VCaP (cell line): ENCODE data around the gene MRPL20.
"Not testable (repeated sequence)": the region's sequence is repeated elsewhere in the genome, so short reads cannot be mapped to it uniquely, and the experiment has no call there.

ENCODE experiments used
- H3K27ac ChIP-seq: fragments of 450-650 bp; 2 replicates; pipeline ENCODE4 v1.5.1; 2017
- TF ChIP-seq, protein P1 (sequence below): fragments of 450-650 bp; conservative IDR thresholded peaks from 2 replicates; pipeline ENCODE4 v1.5.1; 2017; ENCODE audit warnings: mild to moderate bottlenecking, moderate library complexity

MRPL20 gene

DNA sequence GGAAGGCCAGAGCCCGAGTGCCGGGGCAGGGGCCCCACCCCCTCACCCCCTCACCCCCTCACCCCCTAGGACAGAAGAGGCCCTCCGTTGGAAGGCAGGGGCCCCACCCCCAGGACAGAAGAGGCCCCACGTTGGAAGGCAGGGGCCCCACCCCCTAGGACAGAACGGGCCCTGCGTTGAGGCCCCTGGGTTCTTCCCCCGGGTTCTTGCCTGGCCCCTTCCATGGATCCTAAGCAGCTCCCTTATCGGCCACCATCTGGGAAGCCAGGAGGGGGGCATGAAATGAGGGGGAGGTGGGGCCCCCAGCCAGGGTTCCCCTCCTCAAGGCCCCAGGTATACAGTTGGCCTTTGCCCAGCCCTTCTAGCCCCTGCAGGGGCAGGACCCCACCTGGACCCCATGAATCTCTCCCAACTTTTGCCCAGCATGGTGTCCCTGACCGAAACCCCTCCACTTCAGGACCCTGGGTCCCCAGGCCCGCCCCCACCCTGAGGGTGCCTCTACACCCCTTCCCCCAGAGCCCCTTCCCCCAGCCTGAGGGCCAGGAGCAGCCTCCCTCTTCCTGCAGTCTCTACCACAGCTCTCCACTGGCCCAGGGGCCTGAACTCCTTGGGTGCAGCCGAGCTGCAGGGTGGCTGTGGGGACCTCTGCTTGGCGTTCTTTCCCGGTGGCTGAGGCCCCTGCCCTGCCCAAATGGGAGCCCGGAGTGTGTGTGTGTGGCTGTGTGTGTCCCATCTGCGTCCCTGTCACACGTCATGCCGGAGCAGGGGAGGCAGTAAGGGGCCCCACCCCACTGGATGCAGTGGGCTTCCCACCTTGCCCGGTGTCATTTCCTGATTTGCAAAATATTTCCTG, 24.1 kb upstream of the MRPL20 start:
- TF ChIP-seq, protein P1, sequence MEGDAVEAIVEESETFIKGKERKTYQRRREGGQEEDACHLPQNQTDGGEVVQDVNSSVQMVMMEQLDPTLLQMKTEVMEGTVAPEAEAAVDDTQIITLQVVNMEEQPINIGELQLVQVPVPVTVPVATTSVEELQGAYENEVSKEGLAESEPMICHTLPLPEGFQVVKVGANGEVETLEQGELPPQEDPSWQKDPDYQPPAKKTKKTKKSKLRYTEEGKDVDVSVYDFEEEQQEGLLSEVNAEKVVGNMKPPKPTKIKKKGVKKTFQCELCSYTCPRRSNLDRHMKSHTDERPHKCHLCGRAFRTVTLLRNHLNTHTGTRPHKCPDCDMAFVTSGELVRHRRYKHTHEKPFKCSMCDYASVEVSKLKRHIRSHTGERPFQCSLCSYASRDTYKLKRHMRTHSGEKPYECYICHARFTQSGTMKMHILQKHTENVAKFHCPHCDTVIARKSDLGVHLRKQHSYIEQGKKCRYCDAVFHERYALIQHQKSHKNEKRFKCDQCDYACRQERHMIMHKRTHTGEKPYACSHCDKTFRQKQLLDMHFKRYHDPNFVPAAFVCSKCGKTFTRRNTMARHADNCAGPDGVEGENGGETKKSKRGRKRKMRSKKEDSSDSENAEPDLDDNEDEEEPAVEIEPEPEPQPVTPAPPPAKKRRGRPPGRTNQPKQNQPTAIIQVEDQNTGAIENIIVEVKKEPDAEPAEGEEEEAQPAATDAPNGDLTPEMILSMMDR = no peak
- peak overlapping the region; percentile 99 for H3K27ac ChIP-seq

DNA sequence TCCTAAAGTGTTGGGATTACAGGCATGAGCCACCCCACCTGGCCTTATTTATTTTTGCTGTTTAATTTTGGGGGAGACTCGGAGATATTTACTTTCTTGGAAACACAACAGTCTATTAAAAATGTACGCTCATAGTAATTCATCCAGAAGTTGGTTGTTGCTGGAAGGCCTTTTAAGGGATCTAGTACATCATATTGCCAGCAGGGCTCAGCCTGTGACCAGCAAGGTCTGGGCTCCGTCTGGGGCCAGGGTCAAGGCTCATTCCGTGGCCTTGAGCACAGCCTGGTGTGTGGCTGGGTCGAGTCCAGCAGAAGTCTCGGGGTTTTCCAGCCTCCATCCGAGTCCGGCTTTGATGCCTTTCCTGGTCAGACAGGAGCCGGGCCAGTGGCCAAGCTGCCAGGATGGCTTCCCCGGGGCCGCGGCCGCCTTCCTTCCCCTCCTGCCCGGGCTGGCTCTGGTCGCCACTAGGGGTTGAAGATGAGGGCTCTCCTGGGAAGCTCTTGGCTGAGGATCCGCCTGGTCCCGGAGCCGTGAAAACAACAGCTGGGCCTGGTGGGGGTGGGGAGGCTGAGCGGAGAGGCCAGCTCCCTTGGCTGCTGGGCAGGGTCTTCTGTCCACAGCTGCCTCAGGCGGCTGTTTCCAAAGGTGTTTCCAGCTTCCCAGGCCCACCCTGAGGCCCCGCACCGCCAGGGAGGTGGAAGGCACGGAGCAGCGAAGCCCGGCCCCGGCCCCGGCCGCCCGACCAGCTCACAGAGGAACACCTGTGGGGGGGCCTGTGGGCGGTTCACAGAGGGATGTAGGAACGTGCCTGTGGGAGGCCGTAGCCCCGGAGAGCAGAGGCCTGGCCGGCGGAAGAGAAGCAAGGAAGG, 23.3 kb upstream of the MRPL20 start:
- H3K27ac ChIP-seq = peak overlapping the region; percentile 99

DNA sequence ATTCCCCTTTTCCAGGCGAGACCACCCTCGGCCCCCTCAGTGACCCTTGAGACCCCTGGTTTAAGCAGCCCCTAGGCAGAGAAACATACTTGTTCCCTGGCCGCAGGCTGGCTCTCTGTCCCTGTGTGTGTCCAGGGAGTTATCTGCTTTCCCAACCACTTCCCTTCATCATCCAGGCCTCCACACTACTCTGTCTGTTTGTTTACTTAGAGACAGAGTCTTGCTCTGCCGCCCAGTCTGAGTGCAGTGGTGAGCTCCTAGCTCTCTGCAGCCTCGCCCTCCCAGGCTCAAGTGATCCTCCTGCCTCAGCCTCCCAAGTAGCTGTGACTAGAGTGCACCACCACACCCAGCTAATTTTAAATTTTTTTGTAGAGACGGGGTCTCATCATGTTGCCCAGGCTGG, 22.6 kb upstream of the MRPL20 start:
- H3K27ac ChIP-seq = peak overlapping the region; percentile 99; the same call in 1 of the 2 replicates
- TF ChIP-seq, protein P1 = no peak

More for the DNA sequence above, 23.3 kb upstream of the MRPL20 start:
- TF ChIP-seq, protein P1 = no peak; the same call in 1 of the 2 replicates

DNA sequence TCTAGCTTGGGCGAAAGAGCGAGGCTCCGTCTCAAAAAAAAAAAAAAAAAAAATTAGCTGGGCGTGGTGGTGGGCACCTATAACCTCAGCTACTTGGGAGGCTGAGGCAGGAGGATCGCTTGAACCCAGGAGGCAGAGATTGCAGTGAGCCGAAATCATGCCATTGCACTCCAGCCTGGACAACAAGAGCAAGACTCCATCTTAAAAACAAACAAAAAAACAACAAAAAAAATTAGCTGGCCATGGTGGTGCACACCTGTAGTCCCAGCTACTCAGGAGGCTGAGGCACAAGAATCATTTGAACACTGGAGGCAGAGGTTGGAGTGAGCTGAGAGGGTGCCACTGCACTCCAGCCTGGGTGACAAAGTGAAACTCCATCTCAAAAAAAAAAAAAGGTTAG, 21.9 kb upstream of the MRPL20 start:
- H3K27ac ChIP-seq = not testable (repeated sequence)

DNA sequence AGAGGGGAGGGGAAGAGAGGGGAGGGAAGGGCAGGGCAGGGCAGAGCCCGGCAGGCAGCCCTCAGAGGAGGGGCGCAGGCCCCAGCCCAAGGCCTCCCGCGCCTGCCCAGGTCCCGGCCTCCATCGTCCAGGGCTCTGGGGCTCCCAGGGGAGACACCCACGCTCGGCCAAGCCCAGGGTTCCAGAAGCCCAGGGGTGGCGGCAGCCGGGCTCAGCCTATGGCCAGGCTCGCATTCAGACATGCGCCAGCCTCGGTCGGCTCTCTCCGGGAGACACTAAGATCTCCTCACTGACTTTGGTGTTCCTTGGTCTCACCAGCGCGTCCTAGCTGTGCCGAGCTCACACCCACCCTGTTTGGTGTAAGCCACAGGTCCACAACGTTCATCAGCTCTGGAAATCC, 21.1 kb upstream of the MRPL20 start:
- no peak overlapping the region for H3K27ac ChIP-seq
- TF ChIP-seq, protein P1 = no peak

DNA sequence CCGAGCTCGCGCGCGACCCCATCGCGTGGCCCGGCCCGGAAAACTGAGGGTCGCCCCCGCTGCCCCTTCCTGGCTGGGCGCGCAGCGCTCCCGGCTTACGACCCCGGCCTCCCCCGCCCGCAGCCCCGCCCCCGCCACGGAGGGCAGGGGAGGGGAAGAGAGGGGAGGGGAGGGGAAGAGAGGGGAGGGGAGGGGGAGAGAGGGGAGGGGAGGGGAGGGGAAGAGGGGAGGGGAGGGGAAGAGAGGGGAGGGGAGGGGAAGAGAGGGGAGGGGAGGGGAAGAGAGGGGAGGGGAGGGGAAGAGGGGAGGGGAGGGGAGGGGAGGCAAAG, 20.7 kb upstream of the MRPL20 start:
- H3K27ac ChIP-seq = peak overlapping the region; percentile 41; the same call in 1 of the 2 replicates
- TF ChIP-seq, protein P1 = no peak

DNA sequence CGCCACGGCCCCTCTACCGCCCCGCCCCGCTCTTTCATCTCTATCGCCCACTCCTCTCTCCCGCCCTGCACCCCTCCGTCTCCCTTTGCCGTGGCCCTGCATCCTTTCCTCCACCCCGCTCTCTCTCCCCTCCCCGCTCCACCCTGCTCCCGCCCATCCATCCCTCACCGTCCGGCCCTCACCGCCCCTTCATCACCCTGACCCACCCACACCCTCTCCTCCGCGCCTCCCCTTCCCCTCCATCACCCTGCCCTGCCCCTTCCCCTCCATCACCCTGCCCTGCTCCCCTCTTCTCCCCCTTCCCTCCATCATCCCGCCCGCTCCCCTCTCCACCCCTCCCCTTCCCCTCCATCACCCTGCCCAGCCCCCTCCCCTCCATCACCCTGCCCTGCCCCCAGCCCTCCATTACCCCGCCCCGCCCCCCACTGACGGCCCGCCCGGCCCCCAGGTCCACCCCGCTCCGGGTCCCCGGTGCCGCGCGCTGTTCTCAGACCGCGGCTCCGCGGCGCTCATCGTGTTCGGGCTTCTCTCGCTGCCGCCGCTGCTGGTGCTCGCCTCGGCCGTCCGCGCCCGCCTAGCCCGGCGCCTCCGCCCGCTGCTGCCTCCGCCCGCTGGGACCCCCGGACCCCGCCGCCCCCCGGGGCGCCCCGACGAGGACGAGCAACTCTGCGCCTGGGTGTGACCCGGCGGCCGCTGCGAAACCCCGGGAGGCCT, 20.2 kb upstream of the MRPL20 start:
- H3K27ac ChIP-seq = peak overlapping the region; percentile 41; the same call in 1 of the 2 replicates
- TF ChIP-seq, protein P1 = no peak
